T-helper 17 cell (primary cell): ENCODE data around the gene JSRP1. TPM values are rescaled to one million over a fixed set of nuclear protein-coding genes. Genes with fewer than 3 reads are reported as not detected.

ENCODE experiments used
- ATAC-seq: fragments of 150-1000 bp; cut with Tn5 transposase; 2 replicates; pipeline ENCODE4 v1.10.0; 2021; ENCODE audit warnings: mild to moderate bottlenecking, moderate library complexity
- DNase-seq, 3 donors: peaks; one replicate each; pipeline versions ENCODE4 v3.0.0 to v3.0.0-alpha.2; 2020 to 2021
- H3K9me3 ChIP-seq: one replicate; pipeline ENCODE4 v1.7.0; 2013; ENCODE audit warnings: low read length, mild to moderate bottlenecking; ENCODE audit not compliant: control insufficient read depth, poor library complexity, severe bottlenecking
- H3K27ac Mint-ChIP-seq: one replicate; pipeline ENCODE4 v1.8.0; 2022; ENCODE audit warnings: mild to moderate bottlenecking, moderate library complexity, mixed read lengths
- H3K27me3 Mint-ChIP-seq: one replicate; pipeline ENCODE4 v1.8.0; 2022; ENCODE audit warnings: mixed read lengths
- H3K36me3 Mint-ChIP-seq: one replicate; pipeline ENCODE4 v1.8.0; 2022; ENCODE audit warnings: low read depth, mixed read lengths
- H3K4me1 Mint-ChIP-seq: one replicate; pipeline ENCODE4 v1.8.0; 2022; ENCODE audit warnings: mild to moderate bottlenecking, mixed read lengths
- H3K4me3 Mint-ChIP-seq: one replicate; pipeline ENCODE4 v1.8.0; 2022; ENCODE audit warnings: mild to moderate bottlenecking, moderate library complexity, mixed read lengths
- total RNA-seq, 4 donors: library from RNA in 2 of 4; stranded (reverse) in 2 of 4; gene quantifications; one replicate each; pipeline ENCODE4 v1.2.3 and lab custom pipeline; 2022 to 2026

The JSRP1 gene
- total RNA-seq, 2 donors from 2014 or later, result 0.55 to 1.0 TPM

DNA sequence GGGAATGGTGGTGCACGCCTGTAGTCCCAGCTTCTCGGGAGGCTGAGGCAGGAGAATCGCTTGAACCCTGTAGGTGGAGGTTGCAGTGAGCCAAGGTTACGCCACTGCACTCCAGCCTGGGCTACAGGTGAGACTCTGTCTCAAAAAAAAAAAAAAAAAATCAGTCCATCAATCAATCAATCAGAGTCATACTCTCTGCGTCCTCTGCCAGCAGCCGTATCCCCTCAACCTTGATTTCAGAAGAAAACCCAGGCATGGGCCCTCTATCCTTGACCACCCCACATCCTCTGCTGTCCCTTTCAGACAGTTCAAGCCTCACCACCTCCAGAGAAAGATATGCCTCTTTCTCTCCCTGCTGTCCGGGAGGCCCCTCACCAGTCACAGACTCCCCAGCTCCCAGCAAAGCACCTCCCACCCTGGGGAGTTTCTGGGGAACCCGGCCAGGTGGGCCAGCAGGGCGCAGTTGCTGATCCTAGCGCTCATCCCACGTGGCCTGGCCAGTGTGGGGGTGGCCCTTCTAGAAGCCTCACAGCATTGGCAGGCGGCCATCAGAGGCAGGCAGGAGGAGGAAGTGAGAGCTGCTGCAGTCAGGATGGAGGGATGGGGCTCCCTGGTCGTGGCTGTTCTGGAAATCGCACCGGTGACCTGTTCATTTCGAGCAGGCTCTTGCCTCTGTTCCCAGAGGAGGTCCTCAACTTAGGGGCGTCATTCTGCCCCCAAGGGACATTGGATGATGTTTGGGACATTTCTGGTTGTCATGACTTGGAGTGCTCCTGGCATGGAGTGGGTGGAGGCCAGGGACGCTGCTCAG, 10.2 kb upstream of the JSRP1 start:
- no peaks in the 10 kb centered on the region for H3K9me3 ChIP-seq
- H3K27ac Mint-ChIP-seq, result no peak overlapping the region
- no peak for ATAC-seq
- H3K4me3 Mint-ChIP-seq, result no peak overlapping the region
- H3K4me1 Mint-ChIP-seq, result peaks cover 11% of the 10 kb centered on the region
- H3K27me3 Mint-ChIP-seq, result no peaks in the 10 kb centered on the region
- DNase-seq, result no peak
- peaks cover 2% of the 10 kb centered on the region for H3K36me3 Mint-ChIP-seq

DNA sequence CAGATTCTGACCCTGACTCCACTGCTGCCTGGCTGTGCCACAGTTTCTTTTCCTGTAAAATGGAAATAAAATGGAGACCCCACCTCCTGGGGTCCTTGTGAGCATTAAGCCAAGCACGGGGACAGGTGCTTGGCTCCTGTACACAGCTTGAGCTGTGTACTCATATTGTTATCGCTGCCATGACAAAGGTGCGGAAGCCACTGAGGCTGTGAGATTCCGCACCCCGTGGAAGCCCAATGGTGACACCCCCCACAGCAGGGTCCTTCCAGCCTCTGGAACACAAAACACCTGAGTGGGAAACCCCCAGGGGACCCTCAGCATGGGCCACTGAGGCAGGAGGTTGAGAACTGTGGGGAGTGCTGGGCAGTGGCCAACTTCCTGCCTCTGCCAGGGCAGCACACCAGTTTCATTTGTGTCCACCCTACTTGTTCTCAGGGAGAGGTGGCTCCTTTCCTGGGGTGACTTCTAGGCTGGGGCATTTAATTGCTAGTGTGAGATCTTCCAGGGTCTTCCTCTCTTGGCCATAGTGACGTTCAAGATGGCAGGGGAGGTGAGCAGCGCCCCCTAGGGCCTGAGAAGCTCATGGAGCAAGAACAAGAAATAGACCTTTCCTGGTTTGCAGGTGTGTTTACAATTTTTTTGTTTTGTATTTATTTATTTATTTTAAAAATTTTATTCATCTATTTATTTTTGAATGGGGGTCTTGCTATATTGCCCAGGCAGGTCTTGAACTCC, 5.4 kb upstream of the JSRP1 start:
- DNase-seq, result peak in 1 of 3 donors; percentile 45
- peaks cover 10% of the 10 kb centered on the region for H3K4me1 Mint-ChIP-seq
- H3K27ac Mint-ChIP-seq, result peak overlapping the region; percentile 96
- peaks cover 2% of the 10 kb centered on the region for H3K36me3 Mint-ChIP-seq
- H3K4me3 Mint-ChIP-seq, result peak overlapping the region; percentile 55
- H3K27me3 Mint-ChIP-seq, result no peaks in the 10 kb centered on the region
- no peak for ATAC-seq
- no peaks in the 10 kb centered on the region for H3K9me3 ChIP-seq

DNA sequence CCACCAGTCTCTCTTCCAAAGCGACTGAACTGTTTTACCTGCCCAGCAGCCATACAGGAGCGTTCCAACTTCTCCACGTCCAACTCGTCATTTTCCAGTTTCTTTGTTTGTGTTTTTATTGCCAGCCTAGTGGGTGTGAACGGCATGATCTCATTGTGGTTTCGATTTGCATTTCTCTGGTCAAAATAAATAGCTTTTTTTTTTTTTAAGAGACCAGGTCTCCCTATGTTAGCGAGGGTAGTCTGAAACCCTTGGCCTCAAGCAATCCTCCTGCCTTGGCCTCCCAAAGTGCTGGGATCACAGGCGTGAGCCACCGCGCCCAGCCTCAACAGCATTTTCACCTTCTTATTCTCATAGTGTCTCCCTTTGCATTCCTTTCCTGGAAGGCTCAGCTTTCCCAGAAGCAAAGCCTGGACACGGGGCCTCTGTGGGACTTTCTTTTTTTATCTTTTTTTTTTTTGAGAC, 4.2 kb upstream of the JSRP1 start:
- ATAC-seq (peak; percentile 26), DNase-seq (no peak)
- H3K4me1 Mint-ChIP-seq, result peaks cover 6% of the 10 kb centered on the region
- no peaks in the 10 kb centered on the region for H3K9me3 ChIP-seq
- H3K4me3 Mint-ChIP-seq, result peak overlapping the region; percentile 82
- peak overlapping the region; percentile 96 for H3K27ac Mint-ChIP-seq
- H3K27me3 Mint-ChIP-seq, result no peaks in the 10 kb centered on the region
- peaks cover 2% of the 10 kb centered on the region for H3K36me3 Mint-ChIP-seq

DNA sequence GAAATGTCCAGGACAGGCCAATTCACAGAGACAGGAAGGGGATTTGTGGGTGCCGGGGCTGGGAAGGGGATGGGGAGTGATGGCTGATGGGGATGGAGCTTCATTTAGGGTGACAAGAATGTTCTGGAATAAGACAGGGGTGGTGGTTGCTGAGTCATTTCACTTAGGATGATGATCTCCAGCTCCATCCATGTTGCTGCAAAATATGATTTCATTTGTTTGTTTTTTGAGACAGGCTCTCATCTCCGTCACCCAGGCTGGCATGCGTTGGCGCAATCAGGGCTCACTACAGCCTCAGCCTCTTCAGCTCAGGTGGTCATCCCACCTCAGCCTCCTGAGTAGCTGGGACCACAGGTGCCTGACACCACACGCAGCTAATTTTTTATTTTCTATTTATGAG, 3.1 kb upstream of the JSRP1 start:
- no peaks in the 10 kb centered on the region for H3K9me3 ChIP-seq
- H3K27ac Mint-ChIP-seq, result peak overlapping the region; percentile 96
- H3K27me3 Mint-ChIP-seq, result no peaks in the 10 kb centered on the region
- peak overlapping the region; percentile 52 for H3K4me3 Mint-ChIP-seq
- DNase-seq (no peak), ATAC-seq (no peak)
- peaks cover 2% of the 10 kb centered on the region for H3K36me3 Mint-ChIP-seq
- peaks cover 6% of the 10 kb centered on the region for H3K4me1 Mint-ChIP-seq

DNA sequence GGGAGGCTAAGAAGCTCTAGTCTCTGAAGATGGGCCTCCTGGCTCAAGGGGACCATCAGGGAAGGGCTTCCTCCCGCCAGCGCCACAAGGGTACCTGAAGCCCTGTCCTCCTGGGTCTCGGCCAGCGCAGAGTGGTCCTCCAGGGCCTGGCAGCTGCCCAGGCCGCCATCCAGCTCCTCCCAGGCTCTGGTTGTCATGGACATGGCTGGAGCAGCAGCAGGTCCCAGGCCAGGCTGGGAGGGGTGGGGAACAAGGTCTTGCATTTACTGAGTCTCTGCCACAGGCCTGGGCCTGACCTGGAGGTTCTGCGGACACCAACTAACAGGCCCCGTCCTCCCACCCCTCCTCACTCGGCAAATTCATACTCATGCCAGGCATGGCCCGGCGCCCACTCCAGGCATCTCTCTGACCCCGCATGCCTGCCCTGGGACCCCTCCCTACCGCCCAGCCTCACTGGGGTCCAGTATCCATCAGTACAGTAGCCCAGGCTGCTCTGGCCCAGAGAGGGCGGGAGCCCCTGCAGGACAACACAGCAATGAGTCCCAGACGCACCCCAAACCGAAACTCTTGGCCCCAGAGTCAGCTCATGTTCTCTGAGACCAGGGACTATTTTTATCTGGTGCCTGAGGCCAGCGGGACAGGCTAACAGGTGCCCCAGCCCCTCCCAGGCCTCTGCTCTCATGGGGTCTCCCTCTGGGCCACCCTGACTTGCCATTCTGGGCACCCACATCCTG, 938 bp downstream of the JSRP1 start:
- Mint-ChIP-seq H3K27me3 (no peaks in the 10 kb centered on the region), H3K4me3 (no peak overlapping the region), H3K36me3 (peaks cover 3% of the 10 kb centered on the region), H3K4me1 (peaks cover 5% of the 10 kb centered on the region), H3K27ac (no peak overlapping the region)
- H3K9me3 ChIP-seq, result no peaks in the 10 kb centered on the region
- ATAC-seq, result no peak
- no peak for DNase-seq

DNA sequence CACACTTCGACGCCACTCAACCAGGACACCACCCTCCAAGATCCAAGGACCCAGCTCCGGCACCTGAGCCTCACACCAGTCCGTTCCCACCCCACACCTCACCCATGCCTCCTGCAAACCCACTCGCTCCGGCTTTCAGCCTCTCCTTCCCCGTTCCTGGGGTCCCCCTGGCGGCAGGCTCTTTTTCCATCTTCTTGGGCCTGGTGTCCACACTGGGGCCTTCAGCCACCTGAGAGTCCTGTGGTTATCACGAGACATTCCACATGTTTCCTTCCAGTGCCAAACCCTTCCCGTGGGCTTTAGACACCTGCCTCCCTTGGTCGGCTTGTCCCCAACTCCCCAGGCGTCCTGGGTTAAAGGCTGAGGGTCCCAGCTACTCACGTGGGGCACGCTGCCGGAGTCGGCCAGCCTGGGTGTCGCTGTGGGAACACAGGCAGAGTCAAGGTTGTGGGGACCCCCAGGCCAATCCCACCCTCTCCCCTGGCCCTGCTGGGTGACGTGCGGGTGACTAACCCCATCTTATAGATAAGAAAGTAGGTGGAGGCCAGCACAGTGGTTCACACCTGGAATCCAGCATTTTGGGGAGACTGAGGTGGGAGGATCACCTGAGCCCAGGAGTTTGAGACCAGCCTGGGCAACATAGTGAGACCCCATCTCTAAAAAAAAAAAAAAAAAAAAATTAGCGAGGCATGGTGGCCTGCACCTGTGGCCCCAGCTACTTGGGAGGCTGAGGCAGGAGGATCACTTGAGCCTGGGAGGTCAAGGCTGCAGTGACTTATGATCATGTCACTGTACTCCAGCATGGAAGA, 1.9 kb downstream of the JSRP1 start:
- H3K4me3 Mint-ChIP-seq, result peak overlapping the region; percentile 66
- H3K27ac Mint-ChIP-seq, result no peak overlapping the region
- peaks cover 3% of the 10 kb centered on the region for H3K4me1 Mint-ChIP-seq
- H3K27me3 Mint-ChIP-seq, result no peaks in the 10 kb centered on the region
- no peaks in the 10 kb centered on the region for H3K9me3 ChIP-seq
- no peak for ATAC-seq
- no peak for DNase-seq
- peaks cover 2% of the 10 kb centered on the region for H3K36me3 Mint-ChIP-seq

DNA sequence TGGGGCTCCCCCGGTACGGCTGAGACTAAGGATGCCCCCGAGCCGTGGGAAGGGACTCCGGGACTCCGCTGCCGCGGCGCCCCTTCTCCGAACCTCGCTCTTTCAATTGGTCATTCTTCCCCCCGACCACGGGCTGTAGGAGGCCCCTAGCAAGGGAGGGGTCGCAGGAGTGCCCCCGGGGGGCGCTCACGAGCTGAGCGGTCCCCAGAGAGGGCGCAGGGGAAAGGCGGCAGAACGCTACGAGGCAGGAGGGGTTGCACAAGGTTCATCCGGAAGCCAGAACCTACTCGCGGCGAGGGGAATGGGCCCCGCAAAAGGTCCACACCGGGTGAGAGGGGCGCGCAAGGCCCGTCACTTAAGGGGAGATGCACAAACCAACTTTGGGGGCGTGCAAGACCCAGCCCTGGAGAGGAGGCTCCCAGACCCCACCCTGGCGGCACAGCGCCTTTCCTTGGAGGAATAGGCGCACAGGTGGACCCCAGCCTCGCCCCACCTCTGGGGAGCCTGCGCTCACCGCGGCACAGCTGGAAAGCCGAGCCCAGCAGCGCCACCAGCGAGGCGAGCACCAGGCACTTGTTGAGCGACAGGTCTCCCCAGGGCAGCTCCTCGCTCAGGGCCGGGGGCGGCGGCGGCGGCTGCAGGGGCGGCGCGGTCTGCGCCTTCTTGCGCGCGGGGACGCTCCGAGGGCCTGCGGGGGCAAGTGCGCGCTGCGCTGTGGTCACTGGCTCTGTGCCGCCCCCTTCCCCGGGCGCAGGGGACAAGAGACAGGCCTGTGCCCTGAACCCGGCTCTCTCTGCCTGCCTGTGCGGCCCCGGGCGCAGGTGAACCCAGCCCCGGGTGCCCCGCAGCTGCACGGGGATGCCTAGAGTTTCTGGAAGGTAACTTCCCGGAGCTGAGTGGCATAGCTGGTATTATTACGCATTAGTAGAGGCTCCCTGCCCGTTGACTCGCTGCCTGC, 2.8 kb downstream of the JSRP1 start:
- H3K9me3 ChIP-seq, result no peaks in the 10 kb centered on the region
- H3K36me3 Mint-ChIP-seq, result peaks cover 2% of the 10 kb centered on the region
- DNase-seq, result no peak
- peak overlapping the region; percentile 83 for H3K4me3 Mint-ChIP-seq
- H3K27ac Mint-ChIP-seq, result peak overlapping the region; percentile 43
- peak; percentile 39 for ATAC-seq
- peaks cover 2% of the 10 kb centered on the region for H3K4me1 Mint-ChIP-seq
- H3K27me3 Mint-ChIP-seq, result no peaks in the 10 kb centered on the region

DNA sequence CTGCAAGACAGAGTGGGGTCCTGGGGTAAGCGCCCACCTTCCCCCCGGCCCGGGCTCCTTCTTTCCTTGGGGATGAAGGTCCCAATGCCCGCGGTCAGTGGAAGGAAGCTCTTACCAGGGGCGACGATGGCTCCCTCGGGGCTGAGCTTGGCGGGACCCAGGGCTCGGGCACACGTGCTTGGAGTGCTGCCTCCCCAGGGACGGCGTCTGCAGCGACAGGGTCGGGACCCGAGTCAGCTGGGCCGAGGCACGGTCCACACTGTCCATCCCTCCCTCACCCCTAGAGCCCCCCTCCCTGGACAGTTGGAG, 3.5 kb downstream of the JSRP1 start:
- peaks cover 2% of the 10 kb centered on the region for H3K36me3 Mint-ChIP-seq
- peak overlapping the region; percentile 43 for H3K27ac Mint-ChIP-seq
- DNase-seq (no peak), ATAC-seq (no peak)
- H3K27me3 Mint-ChIP-seq, result no peaks in the 10 kb centered on the region
- H3K4me1 Mint-ChIP-seq, result peaks cover 2% of the 10 kb centered on the region
- no peaks in the 10 kb centered on the region for H3K9me3 ChIP-seq
- H3K4me3 Mint-ChIP-seq, result peak overlapping the region; percentile 83

DNA sequence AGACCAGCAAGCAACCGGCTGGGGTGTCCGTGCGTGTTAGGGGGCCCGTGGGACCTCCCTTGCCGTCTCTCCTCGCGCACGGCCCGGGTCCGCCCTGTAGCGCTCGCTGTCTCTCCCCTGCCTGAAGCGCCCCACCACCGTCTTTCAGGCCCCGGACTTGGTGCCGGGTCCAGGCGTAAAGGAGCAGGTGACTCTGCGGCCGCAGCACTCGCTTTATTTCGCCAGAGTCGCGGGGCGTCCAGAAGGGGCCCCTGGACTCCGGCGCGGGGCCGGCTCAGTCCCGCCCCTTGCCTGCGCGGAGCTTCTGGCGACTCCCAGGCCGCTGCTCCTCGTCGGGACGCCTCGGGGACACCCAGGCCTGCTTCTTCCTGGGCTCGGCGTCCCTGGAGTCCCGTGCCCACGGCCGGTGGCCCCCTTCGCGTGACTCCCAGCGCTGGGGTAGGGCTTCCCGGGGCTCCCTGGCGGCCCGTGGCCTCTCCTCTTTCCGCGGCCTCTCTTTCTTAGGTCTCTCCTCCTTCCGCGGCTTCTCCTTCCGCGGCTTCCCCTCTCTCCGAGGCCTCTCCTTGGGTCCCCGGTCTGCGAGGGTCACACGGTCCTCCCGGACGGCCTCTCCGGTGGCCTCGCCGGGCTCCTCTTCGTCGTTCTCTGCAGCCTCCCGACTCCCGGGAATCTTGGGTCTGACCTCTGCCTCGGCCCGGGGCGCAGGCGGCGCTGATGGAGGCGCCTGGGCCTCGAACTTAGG, 4.0 kb downstream of the JSRP1 start:
- H3K36me3 Mint-ChIP-seq, result peaks cover 2% of the 10 kb centered on the region
- no peak for ATAC-seq

DNA sequence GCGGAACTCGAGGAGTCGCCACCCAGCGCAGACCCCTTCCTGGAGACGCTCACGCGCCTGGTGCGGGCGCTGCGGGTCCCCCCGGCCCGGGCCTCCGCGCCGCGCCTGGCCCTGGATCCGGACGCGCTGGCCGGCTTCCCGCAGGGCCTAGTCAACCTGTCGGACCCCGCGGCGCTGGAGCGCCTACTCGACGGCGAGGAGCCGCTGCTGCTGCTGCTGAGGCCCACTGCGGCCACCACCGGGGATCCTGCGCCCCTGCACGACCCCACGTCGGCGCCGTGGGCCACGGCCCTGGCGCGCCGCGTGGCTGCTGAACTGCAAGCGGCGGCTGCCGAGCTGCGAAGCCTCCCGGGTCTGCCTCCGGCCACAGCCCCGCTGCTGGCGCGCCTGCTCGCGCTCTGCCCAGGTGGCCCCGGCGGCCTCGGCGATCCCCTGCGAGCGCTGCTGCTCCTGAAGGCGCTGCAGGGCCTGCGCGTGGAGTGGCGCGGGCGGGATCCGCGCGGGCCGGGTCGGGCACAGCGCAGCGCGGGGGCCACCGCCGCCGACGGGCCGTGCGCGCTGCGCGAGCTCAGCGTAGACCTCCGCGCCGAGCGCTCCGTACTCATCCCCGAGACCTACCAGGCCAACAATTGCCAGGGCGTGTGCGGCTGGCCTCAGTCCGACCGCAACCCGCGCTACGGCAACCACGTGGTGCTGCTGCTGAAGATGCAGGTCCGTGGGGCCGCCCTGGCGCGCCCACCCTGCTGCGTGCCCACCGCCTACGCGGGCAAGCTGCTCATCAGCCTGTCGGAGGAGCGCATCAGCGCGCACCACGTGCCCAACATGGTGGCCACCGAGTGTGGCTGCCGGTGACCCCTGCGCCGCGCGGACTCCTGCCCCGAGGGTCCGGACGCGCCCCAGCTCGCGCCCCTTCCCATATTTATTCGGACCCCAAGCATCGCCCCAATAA, 4.8 kb downstream of the JSRP1 start:
- no peak for DNase-seq
- H3K9me3 ChIP-seq, result no peaks in the 10 kb centered on the region
- peak overlapping the region; percentile 43 for H3K27ac Mint-ChIP-seq
- peak overlapping the region; percentile 83 for H3K4me3 Mint-ChIP-seq
- peaks cover 2% of the 10 kb centered on the region for H3K36me3 Mint-ChIP-seq
- peaks cover 2% of the 10 kb centered on the region for H3K4me1 Mint-ChIP-seq
- peak; percentile 30 for ATAC-seq
- no peaks in the 10 kb centered on the region for H3K27me3 Mint-ChIP-seq

More for the DNA sequence above, 4.0 kb downstream of the JSRP1 start:
- no peak for DNase-seq
- no peaks in the 10 kb centered on the region for H3K27me3 Mint-ChIP-seq
- H3K4me1 Mint-ChIP-seq, result peaks cover 2% of the 10 kb centered on the region
- H3K9me3 ChIP-seq, result no peaks in the 10 kb centered on the region
- peak overlapping the region; percentile 83 for H3K4me3 Mint-ChIP-seq
- peak overlapping the region; percentile 43 for H3K27ac Mint-ChIP-seq

DNA sequence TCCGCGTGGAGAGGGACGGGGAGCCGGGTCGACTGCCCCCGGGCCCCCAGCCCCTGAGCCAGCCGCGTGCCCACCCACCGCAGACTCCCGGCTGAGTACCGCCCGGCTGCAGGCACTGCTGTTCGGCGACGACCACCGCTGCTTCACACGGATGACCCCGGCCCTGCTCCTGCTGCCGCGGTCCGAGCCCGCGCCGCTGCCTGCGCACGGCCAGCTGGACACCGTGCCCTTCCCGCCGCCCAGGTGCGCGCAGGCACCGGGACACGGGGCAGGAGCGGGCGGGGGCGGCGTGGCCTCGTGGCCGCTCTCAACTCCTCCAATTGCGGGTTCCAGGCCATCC, 5.5 kb downstream of the JSRP1 start:
- Mint-ChIP-seq H3K4me3 (no peak overlapping the region), H3K36me3 (peaks cover 4% of the 10 kb centered on the region), H3K27ac (no peak overlapping the region), H3K4me1 (peaks cover 2% of the 10 kb centered on the region), H3K27me3 (no peaks in the 10 kb centered on the region)
- DNase-seq (no peak), ATAC-seq (no peak)
- H3K9me3 ChIP-seq, result no peaks in the 10 kb centered on the region
